ENCODE data around the gene CNTNAP2.

- TF ChIP-seq, protein P1, sequence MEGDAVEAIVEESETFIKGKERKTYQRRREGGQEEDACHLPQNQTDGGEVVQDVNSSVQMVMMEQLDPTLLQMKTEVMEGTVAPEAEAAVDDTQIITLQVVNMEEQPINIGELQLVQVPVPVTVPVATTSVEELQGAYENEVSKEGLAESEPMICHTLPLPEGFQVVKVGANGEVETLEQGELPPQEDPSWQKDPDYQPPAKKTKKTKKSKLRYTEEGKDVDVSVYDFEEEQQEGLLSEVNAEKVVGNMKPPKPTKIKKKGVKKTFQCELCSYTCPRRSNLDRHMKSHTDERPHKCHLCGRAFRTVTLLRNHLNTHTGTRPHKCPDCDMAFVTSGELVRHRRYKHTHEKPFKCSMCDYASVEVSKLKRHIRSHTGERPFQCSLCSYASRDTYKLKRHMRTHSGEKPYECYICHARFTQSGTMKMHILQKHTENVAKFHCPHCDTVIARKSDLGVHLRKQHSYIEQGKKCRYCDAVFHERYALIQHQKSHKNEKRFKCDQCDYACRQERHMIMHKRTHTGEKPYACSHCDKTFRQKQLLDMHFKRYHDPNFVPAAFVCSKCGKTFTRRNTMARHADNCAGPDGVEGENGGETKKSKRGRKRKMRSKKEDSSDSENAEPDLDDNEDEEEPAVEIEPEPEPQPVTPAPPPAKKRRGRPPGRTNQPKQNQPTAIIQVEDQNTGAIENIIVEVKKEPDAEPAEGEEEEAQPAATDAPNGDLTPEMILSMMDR (IDR thresholded peaks at IDR 0.05 in 4 of 5, conservative IDR thresholded peaks at IDR 0.05 in 1 of 5): no peak
- no peak for TF ChIP-seq POLR2A (IDR thresholded peaks at IDR 0.05)
Measured at GRCh38 chr7:147412782-147413556, 1296.4 kb downstream of the CNTNAP2 start.

Measured in gastrocnemius medialis (tissue), 4 donors.